ENCODE results near the gene MTMR10.

DNA sequence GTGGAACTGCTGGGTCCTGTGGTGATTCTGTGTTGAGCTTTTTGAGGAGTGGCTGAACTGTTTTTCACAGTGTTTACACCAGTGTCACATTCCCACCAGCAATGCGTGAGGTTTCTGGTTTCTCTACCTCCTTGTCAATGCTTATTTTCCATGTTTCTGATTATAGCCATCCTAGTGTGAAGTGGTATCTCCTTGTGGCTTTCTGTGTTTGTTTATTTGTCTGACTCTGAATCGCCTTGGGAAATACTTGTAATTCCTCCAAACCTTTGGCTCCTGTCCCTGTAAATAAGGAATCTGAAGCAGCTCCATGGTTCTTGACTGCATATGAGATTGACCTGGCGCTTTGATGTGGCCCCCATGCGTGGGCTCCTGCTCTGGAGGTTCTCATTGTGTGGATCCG lies 67.1 kb downstream of the MTMR10 start:
- TF ChIP-seq POLR2A (IDR thresholded peaks at IDR 0.05) (no peak), EP300 (IDR thresholded peaks at IDR 0.05) (no peak)
- TF ChIP-seq, protein P1, sequence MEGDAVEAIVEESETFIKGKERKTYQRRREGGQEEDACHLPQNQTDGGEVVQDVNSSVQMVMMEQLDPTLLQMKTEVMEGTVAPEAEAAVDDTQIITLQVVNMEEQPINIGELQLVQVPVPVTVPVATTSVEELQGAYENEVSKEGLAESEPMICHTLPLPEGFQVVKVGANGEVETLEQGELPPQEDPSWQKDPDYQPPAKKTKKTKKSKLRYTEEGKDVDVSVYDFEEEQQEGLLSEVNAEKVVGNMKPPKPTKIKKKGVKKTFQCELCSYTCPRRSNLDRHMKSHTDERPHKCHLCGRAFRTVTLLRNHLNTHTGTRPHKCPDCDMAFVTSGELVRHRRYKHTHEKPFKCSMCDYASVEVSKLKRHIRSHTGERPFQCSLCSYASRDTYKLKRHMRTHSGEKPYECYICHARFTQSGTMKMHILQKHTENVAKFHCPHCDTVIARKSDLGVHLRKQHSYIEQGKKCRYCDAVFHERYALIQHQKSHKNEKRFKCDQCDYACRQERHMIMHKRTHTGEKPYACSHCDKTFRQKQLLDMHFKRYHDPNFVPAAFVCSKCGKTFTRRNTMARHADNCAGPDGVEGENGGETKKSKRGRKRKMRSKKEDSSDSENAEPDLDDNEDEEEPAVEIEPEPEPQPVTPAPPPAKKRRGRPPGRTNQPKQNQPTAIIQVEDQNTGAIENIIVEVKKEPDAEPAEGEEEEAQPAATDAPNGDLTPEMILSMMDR (IDR thresholded peaks at IDR 0.05): no peak

Measured in ovary (tissue), 3 donors.